Spleen (tissue), 11 donors: ENCODE data around the gene ASAP2. TPM values are rescaled to one million over a fixed set of nuclear protein-coding genes. Genes with fewer than 3 reads are reported as not detected.

Experiments
- DNase-seq: peaks from one replicate; pipeline ENCODE4 v3.0.0-alpha.2; 2020
- H3K27ac ChIP-seq, 8 donors: fragments of 200-600 bp; sonication (generic) in 7 of 8; 1 replicate in 4 of 8; 2 replicates in 4 of 8; pipeline versions ENCODE4 v1.5.0 to v1.8.0; 2016 to 2021; ENCODE audit warnings: inconsistent platforms in 4 of 8, mild to moderate bottlenecking in 4 of 8, moderate library complexity in 1 of 8
- H3K27me3 ChIP-seq, 7 donors: fragments of 200-600 bp; sonication (generic) in 6 of 7; replicated peaks in 1 of 7; 1 replicate in 4 of 7; 2 replicates in 3 of 7; pipeline versions ENCODE4 v1.5.0 to v1.8.0; 2016 to 2021; ENCODE audit warnings: inconsistent platforms in 3 of 7, mild to moderate bottlenecking in 1 of 7
- H3K36me3 ChIP-seq, 6 donors: fragments of 200-600 bp; sonication (generic) in 5 of 6; 1 replicate in 4 of 6; 2 replicates in 2 of 6; pipeline versions ENCODE4 v1.5.0 to v1.8.0; 2016 to 2021; ENCODE audit warnings: inconsistent platforms in 2 of 6
- H3K4me1 ChIP-seq, 6 donors: fragments of 200-600 bp; sonication (generic) in 5 of 6; 1 replicate in 3 of 6; 2 replicates in 3 of 6; pipeline versions ENCODE4 v1.5.0 to v1.8.0; 2016 to 2021; ENCODE audit warnings: inconsistent platforms in 3 of 6
- H3K4me3 ChIP-seq, 8 donors: fragments of 200-600 bp; sonication (generic) in 7 of 8; 1 replicate in 4 of 8; 2 replicates in 4 of 8; pipeline versions ENCODE4 v1.5.0 to v1.8.0; 2016 to 2021; ENCODE audit warnings: inconsistent platforms in 4 of 8, mild to moderate bottlenecking in 4 of 8, moderate library complexity in 2 of 8
- H3K9me3 ChIP-seq, 8 donors: fragments of 200-600 bp; sonication (generic) in 7 of 8; 1 replicate in 4 of 8; 2 replicates in 4 of 8; pipeline versions ENCODE4 v1.5.0 to v1.8.0; 2016 to 2021; ENCODE audit warnings: inconsistent platforms in 4 of 8
- CTCF ChIP-seq, 11 experiments: fragments of 200-600 bp in 7 of 11; fragments of 450-650 bp in 4 of 11; sonication (generic) in 4 of 11; IDR thresholded peaks in 8 of 11; conservative IDR thresholded peaks in 3 of 11; 1 replicate in 7 of 11; 2 replicates in 4 of 11; pipeline versions ENCODE4 v1.4.0 to v1.8.0; 2016 to 2021; ENCODE audit warnings: antibody characterized with exemption in 11 of 11, inconsistent platforms in 4 of 11, mild to moderate bottlenecking in 1 of 11
- POLR2A ChIP-seq, 3 donors: fragments of 450-650 bp; IDR thresholded peaks; one replicate each; pipeline ENCODE4 v1.5.1; 2017; ENCODE audit warnings: antibody characterized with exemption in 3 of 3, mild to moderate bottlenecking in 1 of 3
- POLR2AphosphoS5 ChIP-seq, 3 donors: sonication (generic); formaldehyde crosslinking; IDR thresholded peaks; one replicate each; pipeline ENCODE4 v1.5.1; 2017; ENCODE audit warnings: antibody characterized with exemption in 3 of 3
- WGBS, 5 donors: extraction: QIAGEN DNeasy Blood & Tissue Kit in 3 of 5; methylation state at CpG; one replicate each; pipeline versions ENCODE4 v1.1.5 to v1.1.7; 2013 to 2018; 5-methylcytosine and 5-hydroxymethylcytosine counted together
- intact Hi-C: fragments of 100-400 bp; cut with DNase I; formaldehyde crosslinking; loops from one replicate; pipeline ENCODE4 v1.15.0; 2023; ENCODE audit warnings: low total_unique reads
- polyA plus RNA-seq, 3 donors: library from polyadenylated mRNA; stranded (reverse); fragments of 200-250 nt; gene quantifications; one replicate each; pipeline ENCODE4 v1.2.1, GENCODE V29; 2013
- total RNA-seq, 7 donors: library from RNA; depleted of rRNA in 3 of 7; stranded (reverse); fragments of >200 nt in 3 of 7; fragmentation: NEBNext Ultra II Directional in 4 of 7; extraction: Animal tissue kit (Norgen Biotek cat#: 25700) in 4 of 7; gene quantifications; one replicate each; pipeline versions ENCODE4 v1.1.0 to v1.2.1, GENCODE V29; 2016 to 2021
- donor health status: healthy with polysubstance abuse.
- donor health status: DM: no; HTN: no; CAD: no; lungs with moderate emphysema.
- donor health status: DM: no; HTN: no; CAD: no.
- donor health status: Bipolar disorder and iron deficiency.
- donor health status: healthy.
- donor health status: DM: no; HTN: no; CAD: no.
- donor health status: DM: yes; HTN: yes; CAD: no.

ASAP2 gene
- total and polyA plus RNA-seq, 10 donors, result 0.93 to 3.0 (median 2.2) TPM

DNA sequence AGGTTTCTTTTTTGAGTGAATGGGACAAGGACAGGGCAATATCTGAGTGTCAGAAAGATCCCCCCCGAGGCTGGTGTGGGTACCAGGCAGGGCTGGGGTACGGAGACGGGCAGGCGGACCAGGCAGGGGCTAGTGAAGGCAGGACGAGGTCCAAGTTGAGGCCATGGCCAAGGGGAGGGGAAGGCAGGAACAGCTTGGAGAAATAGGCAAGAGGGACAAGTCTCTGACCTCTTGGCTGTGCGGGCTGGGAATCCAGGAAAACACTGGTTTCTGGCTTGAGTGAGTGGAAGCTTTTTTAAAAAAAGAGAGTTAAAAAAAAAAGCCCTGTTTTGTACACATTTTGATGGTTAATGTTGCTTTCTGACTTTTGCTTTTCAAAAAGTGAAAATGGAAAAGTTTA lies 30.3 kb downstream of the ASAP2 start:
- no peaks in the 10 kb centered on the region for H3K36me3 ChIP-seq
- no peak overlapping the region for H3K4me3 ChIP-seq
- no peak overlapping the region for H3K27ac ChIP-seq
- intact Hi-C loops, result no loop called here
- no peaks in the 10 kb centered on the region for H3K9me3 ChIP-seq
- 81 to 89% (median 88%) methylated on average over 6 of the region's 6 CpGs for WGBS, 5 donors
- peaks cover 0 to 88% (median 29%) of the 10 kb centered on the region in 7 donors for H3K27me3 ChIP-seq
- peaks cover 0 to 20% (median 8%) of the 10 kb centered on the region in 6 donors for H3K4me1 ChIP-seq
- no peak for DNase-seq
- TF ChIP-seq POLR2A (IDR thresholded peaks at IDR 0.05), result no peak

GRCh38 chr2:9237831-9238230 lies 31.2 kb downstream of the ASAP2 start:
- H3K36me3 ChIP-seq, result no peaks in the 10 kb centered on the region
- H3K4me3 ChIP-seq, result no peak overlapping the region
- intact Hi-C loops, result no loop called here
- DNase-seq, result no peak
- WGBS, 5 donors, result 87 to 95% (median 90%) methylated on average over 5 of the region's 5 CpGs
- TF ChIP-seq CTCF (IDR thresholded peaks at IDR 0.05 in 8 of 11, conservative IDR thresholded peaks at IDR 0.05 in 3 of 11) (no peak), POLR2AphosphoS5 (IDR thresholded peaks at IDR 0.05) (no peak), POLR2A (IDR thresholded peaks at IDR 0.05) (no peak)
- H3K27me3 ChIP-seq, result peaks cover 0 to 88% (median 28%) of the 10 kb centered on the region in 7 donors
- no peaks in the 10 kb centered on the region for H3K9me3 ChIP-seq
- H3K27ac ChIP-seq, result no peak overlapping the region
- H3K4me1 ChIP-seq, result peaks cover 0 to 20% (median 8%) of the 10 kb centered on the region in 6 donors

- intact Hi-C loops, result no loop called here
- Histone ChIP-seq H3K27me3 (peaks cover 0 to 88% (median 27%) of the 10 kb centered on the region in 7 donors), H3K27ac (no peak overlapping the region), H3K4me1 (peaks cover 0 to 16% (median 8%) of the 10 kb centered on the region in 6 donors), H3K36me3 (no peaks in the 10 kb centered on the region), H3K9me3 (no peaks in the 10 kb centered on the region), H3K4me3 (no peak overlapping the region)
- 57 to 82% (median 71%) methylated on average over 7 of the region's 7 CpGs for WGBS, 5 donors
- TF ChIP-seq CTCF (IDR thresholded peaks at IDR 0.05 in 8 of 11, conservative IDR thresholded peaks at IDR 0.05 in 3 of 11) (no peak), POLR2A (IDR thresholded peaks at IDR 0.05) (no peak), POLR2AphosphoS5 (IDR thresholded peaks at IDR 0.05) (no peak)
- DNase-seq, result no peak
Observed at GRCh38 chr2:9238591-9239326, 32.1 kb downstream of the ASAP2 start.

GRCh38 chr2:9239616-9240015 lies 33.0 kb downstream of the ASAP2 start:
- no peak for DNase-seq
- WGBS, 5 donors, result 88 to 99% (median 91%) methylated on average over 5 of the region's 5 CpGs
- H3K27ac ChIP-seq, result no peak overlapping the region
- no peak overlapping the region for H3K4me3 ChIP-seq
- TF ChIP-seq POLR2A (IDR thresholded peaks at IDR 0.05) (no peak), POLR2AphosphoS5 (IDR thresholded peaks at IDR 0.05) (no peak)
- H3K9me3 ChIP-seq, result no peaks in the 10 kb centered on the region
- H3K36me3 ChIP-seq, result no peaks in the 10 kb centered on the region
- H3K27me3 ChIP-seq, result peaks cover 0 to 88% (median 32%) of the 10 kb centered on the region in 7 donors
- peaks cover 0 to 8% (median 2%) of the 10 kb centered on the region in 6 donors for H3K4me1 ChIP-seq
- intact Hi-C loops, result no loop called here

- Histone ChIP-seq H3K36me3 (no peaks in the 10 kb centered on the region), H3K4me1 (no peaks in the 10 kb centered on the region), H3K4me3 (no peak overlapping the region), H3K27me3 (peaks cover 0 to 88% (median 32%) of the 10 kb centered on the region in 7 donors), H3K9me3 (no peaks in the 10 kb centered on the region), H3K27ac (no peak overlapping the region)
- DNase-seq, result no peak
- TF ChIP-seq CTCF (IDR thresholded peaks at IDR 0.05 in 8 of 11, conservative IDR thresholded peaks at IDR 0.05 in 3 of 11) (no peak), POLR2A (IDR thresholded peaks at IDR 0.05) (no peak), POLR2AphosphoS5 (IDR thresholded peaks at IDR 0.05) (no peak)
- WGBS, 5 donors, result 74 to 88% (median 84%) methylated on average over 4 of the region's 4 CpGs
- intact Hi-C loops, result no loop called here
Observed at GRCh38 chr2:9240745-9241144, 34.1 kb downstream of the ASAP2 start.
